A549 (cell line): ENCODE measurements around the gene KCNJ10.

Experiments used
- CTCF ChIP-seq: fragments of >200 bp; sonication (Bioruptor Twin); formaldehyde crosslinking; IDR thresholded peaks from 3 replicates; pipeline ENCODE4 v1.5.1; 2016
- EP300 ChIP-seq, 2 experiments: fragments of >200 bp; sonication (Bioruptor Twin); formaldehyde crosslinking; IDR thresholded peaks; 2 replicates in 1 of 2; 3 replicates in 1 of 2; pipeline ENCODE4 v1.6.1; 2016 to 2017
- HOXB5 ChIP-seq: fragments of 250-450 bp; sonication (Bioruptor Pico); IDR thresholded peaks from 2 replicates; pipeline ENCODE4 v1.5.0; 2020; ENCODE audit warnings: mild to moderate bottlenecking, moderate library complexity
- JUN ChIP-seq, 2 experiments: fragments of >200 bp; sonication (Bioruptor Twin); formaldehyde crosslinking; IDR thresholded peaks; 2 replicates in 1 of 2; 3 replicates in 1 of 2; pipeline ENCODE4 v1.6.1; 2016 to 2017
- NR3C1 ChIP-seq: fragments of >200 bp; sonication (Bioruptor Twin); formaldehyde crosslinking; IDR thresholded peaks from 3 replicates; pipeline ENCODE4 v1.6.1; 2017
- POLR2A ChIP-seq: IDR thresholded peaks from 2 replicates; pipeline ENCODE4 v1.6.1; 2012; ENCODE audit warnings: mild to moderate bottlenecking, low read length
- TF ChIP-seq, protein P1 (sequence below): fragments of 450-650 bp; IDR thresholded peaks from 2 replicates; pipeline ENCODE4 v1.6.1; 2014; ENCODE audit warnings: antibody characterized with exemption

DNA sequence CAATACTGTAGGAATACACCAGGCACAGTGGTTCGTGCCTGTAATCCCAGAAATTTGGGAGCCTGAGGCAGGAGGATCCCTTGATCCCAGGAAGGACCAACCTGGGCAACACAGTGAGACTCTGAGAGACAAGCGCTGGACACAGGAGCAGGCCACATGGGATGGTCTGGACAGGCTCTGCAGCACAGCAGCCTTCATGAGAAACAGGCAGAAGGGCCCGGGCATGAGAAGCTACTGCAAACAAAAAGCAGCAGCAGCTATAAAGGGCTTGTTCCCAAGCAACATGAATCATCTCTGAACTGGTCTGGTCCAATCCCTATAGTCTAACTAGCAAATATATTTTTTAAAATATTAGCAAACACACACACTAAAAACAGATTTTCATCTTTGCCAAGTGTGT is 80.4 kb downstream of the KCNJ10 start:
- TF ChIP-seq CTCF (no peak), HOXB5 (no peak), NR3C1 (no peak), EP300 (IDR thresholded peaks at IDR 0.05) (no peak), JUN (IDR thresholded peaks at IDR 0.05) (no peak), POLR2A (no peak)
- TF ChIP-seq, protein P1, sequence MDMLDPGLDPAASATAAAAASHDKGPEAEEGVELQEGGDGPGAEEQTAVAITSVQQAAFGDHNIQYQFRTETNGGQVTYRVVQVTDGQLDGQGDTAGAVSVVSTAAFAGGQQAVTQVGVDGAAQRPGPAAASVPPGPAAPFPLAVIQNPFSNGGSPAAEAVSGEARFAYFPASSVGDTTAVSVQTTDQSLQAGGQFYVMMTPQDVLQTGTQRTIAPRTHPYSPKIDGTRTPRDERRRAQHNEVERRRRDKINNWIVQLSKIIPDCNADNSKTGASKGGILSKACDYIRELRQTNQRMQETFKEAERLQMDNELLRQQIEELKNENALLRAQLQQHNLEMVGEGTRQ, result no peak
